Measurements from ENCODE around the gene CTSS. TPM values are rescaled to one million over a fixed set of nuclear protein-coding genes. Genes with fewer than 3 reads are reported as not detected.

Gene CTSS
- total RNA-seq, 1 donor = 2.3 TPM

GRCh38 chr1:150793221-150793620 is 27.6 kb upstream of the CTSS start:
- H3K4me3 ChIP-seq (ENCODE audit: low read depth, low read length) = no peak overlapping the region
- DNase-seq (ENCODE audit: low read depth) = no peak
- TF ChIP-seq, protein P1, sequence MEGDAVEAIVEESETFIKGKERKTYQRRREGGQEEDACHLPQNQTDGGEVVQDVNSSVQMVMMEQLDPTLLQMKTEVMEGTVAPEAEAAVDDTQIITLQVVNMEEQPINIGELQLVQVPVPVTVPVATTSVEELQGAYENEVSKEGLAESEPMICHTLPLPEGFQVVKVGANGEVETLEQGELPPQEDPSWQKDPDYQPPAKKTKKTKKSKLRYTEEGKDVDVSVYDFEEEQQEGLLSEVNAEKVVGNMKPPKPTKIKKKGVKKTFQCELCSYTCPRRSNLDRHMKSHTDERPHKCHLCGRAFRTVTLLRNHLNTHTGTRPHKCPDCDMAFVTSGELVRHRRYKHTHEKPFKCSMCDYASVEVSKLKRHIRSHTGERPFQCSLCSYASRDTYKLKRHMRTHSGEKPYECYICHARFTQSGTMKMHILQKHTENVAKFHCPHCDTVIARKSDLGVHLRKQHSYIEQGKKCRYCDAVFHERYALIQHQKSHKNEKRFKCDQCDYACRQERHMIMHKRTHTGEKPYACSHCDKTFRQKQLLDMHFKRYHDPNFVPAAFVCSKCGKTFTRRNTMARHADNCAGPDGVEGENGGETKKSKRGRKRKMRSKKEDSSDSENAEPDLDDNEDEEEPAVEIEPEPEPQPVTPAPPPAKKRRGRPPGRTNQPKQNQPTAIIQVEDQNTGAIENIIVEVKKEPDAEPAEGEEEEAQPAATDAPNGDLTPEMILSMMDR (IDR thresholded peaks at IDR 0.05; ENCODE audit: insufficient read depth, low read length) = no peak

DNA sequence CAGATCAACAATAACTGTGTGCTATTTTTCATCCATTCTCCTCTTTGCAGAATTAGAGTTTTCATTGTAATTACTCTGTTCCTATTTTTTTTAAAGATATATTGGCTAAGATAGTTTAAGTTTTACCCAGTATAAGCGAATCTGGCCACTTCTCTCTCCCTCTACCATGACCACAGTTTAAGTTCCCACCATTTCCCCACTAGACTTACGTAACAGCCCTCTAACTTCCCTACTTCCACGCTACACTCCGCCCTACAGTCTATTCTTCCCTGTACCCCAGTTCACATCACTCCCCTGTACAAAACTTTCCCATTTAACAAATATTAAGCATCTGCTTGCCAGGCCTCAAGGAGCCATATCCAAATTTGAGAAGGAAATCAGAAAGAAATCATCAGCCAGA is 26.0 kb upstream of the CTSS start:
- DNase-seq (ENCODE audit: low read depth) = no peak
- TF ChIP-seq, protein P1 (IDR thresholded peaks at IDR 0.05; ENCODE audit: insufficient read depth, low read length) = no peak
- H3K4me3 ChIP-seq (ENCODE audit: low read depth, low read length) = no peak overlapping the region

GRCh38 chr1:150789396-150789795 is 23.8 kb upstream of the CTSS start:
- TF ChIP-seq, protein P1 (IDR thresholded peaks at IDR 0.05; ENCODE audit: insufficient read depth, low read length) = no peak
- no peak overlapping the region for H3K4me3 ChIP-seq (ENCODE audit: low read depth, low read length)
- no peak for DNase-seq (ENCODE audit: low read depth)

GRCh38 chr1:150788946-150789345 is 23.4 kb upstream of the CTSS start:
- no peak for DNase-seq (ENCODE audit: low read depth)
- H3K4me3 ChIP-seq (ENCODE audit: low read depth, low read length) = no peak overlapping the region
- TF ChIP-seq, protein P1 (IDR thresholded peaks at IDR 0.05; ENCODE audit: insufficient read depth, low read length) = no peak

DNA sequence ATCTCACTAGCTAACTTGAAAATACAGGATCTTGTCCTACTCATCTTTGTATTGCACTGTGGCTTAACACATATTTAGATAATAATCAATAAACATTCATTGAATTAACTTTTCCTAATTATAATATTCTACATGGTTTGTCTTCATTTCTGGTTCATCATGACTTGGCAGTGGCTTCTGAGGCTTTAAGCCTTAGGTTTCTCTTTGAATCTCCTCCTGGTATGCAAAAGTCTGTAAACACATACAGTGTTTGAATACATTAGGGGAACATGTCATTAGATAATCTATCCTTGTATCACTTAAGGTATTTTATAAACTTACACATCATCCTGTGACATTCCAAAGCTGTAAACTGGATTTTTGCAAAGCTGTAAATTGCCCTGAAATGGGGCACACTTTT is 21.9 kb upstream of the CTSS start:
- no peak for DNase-seq (ENCODE audit: low read depth)
- H3K4me3 ChIP-seq (ENCODE audit: low read depth, low read length) = no peak overlapping the region
- TF ChIP-seq, protein P1 (IDR thresholded peaks at IDR 0.05; ENCODE audit: insufficient read depth, low read length) = no peak

GRCh38 chr1:150780510-150780909 is 14.9 kb upstream of the CTSS start:
- TF ChIP-seq, protein P1 (IDR thresholded peaks at IDR 0.05; ENCODE audit: insufficient read depth, low read length) = no peak
- no peak overlapping the region for H3K4me3 ChIP-seq (ENCODE audit: low read depth, low read length)
- no peak for DNase-seq (ENCODE audit: low read depth)

- no peak for DNase-seq (ENCODE audit: low read depth)
- TF ChIP-seq, protein P1 (IDR thresholded peaks at IDR 0.05; ENCODE audit: insufficient read depth, low read length) = no peak
- no peak overlapping the region for H3K4me3 ChIP-seq (ENCODE audit: low read depth, low read length)
Observed at GRCh38 chr1:150778409-150778808, 12.8 kb upstream of the CTSS start.
